Activated naive CD4-positive, alpha-beta T cell treated with anti-CD3 and anti-CD28 coated beads, Interleukin-2, amount 50 U/mL, for 24 hours (primary cell): Measurements from ENCODE around the gene AKT1.

Experiments
- H3K27ac Mint-ChIP-seq: one replicate; pipeline ENCODE4 v1.8.0; 2021; ENCODE audit warnings: mild to moderate bottlenecking, mixed read lengths
- H3K27me3 Mint-ChIP-seq: one replicate; pipeline ENCODE4 v1.8.0; 2021; ENCODE audit warnings: mixed read lengths
- H3K36me3 Mint-ChIP-seq: one replicate; pipeline ENCODE4 v1.8.0; 2021; ENCODE audit warnings: mixed read lengths
- H3K4me1 Mint-ChIP-seq: one replicate; pipeline ENCODE4 v1.8.0; 2021; ENCODE audit warnings: mixed read lengths
- H3K4me3 Mint-ChIP-seq: one replicate; pipeline ENCODE4 v1.8.0; 2021; ENCODE audit warnings: mild to moderate bottlenecking, mixed read lengths
- H3K9me3 Mint-ChIP-seq: one replicate; pipeline ENCODE4 v1.8.0; 2021; ENCODE audit warnings: mixed read lengths

Gene AKT1

DNA sequence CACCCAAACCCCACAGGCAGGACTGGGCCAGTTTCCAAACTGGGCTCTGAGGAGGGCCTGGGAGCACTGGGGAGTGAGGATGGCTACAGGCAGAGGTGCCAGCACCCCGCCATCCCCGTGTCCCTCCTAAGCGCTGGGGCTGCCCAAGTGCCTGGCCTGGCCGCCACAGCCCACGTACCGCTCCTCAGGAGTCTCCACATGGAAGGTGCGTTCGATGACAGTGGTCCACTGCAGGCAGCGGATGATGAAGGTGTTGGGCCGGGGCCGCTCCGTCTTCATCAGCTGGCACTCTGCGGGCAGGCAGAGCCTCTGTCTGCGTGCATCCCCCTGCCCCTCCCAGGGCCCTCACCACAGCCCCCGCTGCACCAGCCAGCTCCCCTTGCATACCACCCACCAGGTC, 19.1 kb downstream of the AKT1 start:
- Mint-ChIP-seq H3K36me3 (peaks cover 4% of the 10 kb centered on the region), H3K4me3 (no peak overlapping the region), H3K27ac (no peak overlapping the region), H3K4me1 (no peaks in the 10 kb centered on the region), H3K9me3 (no peaks in the 10 kb centered on the region), H3K27me3 (no peaks in the 10 kb centered on the region)

DNA sequence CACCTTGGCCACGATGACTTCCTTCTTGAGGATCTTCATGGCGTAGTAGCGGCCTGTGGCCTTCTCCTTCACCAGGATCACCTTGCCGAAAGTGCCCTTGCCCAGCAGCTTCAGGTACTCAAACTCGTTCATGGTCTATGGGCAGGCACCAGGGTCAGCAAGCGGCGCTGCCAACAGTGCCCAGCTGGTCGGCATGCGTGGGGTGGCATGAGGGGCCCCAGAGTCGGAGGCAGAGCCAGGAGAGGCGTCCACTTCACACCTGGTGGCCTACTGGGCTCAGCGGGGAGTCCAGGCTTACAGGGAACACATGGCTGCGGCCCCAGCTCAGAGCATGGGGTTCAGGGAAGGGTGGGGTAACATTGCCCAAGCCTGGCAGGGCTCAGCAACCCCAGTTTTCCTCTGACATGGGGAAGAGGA, 20.5 kb downstream of the AKT1 start:
- H3K9me3 Mint-ChIP-seq, result no peaks in the 10 kb centered on the region
- no peaks in the 10 kb centered on the region for H3K4me1 Mint-ChIP-seq
- no peak overlapping the region for H3K4me3 Mint-ChIP-seq
- H3K27ac Mint-ChIP-seq, result no peak overlapping the region
- peaks cover 7% of the 10 kb centered on the region for H3K36me3 Mint-ChIP-seq
- no peaks in the 10 kb centered on the region for H3K27me3 Mint-ChIP-seq

DNA sequence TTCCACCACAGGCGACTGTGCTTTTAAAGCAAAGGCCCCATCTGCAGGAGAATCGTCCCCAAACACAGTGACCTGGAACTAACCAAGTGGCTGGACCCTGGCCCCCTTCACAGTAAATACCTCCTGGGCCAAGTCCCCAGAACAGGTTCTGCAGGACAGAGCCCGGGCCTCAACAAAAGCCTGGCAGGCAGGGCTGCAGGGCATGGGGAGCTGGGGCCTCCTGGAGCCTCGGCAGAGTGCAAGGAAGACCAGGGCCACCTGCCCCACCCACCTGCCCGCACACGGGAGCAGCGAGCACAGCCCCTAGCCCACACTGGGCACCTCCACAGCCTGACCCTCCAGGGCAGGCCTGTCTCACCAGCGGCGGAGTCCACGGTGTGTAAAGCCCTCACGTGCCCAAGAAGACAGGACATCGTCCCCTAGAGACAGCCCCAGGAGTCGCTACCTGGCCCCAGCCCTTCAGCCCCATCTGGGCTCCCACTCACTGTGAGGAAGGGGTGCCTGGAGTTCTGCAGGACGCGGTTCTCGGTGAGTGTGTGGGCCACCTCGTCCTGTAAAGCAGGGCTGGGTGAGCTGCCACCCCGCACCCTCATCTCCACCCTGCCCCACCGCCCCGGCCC, 21.0 kb downstream of the AKT1 start:
- Mint-ChIP-seq H3K36me3 (peaks cover 7% of the 10 kb centered on the region), H3K27me3 (no peaks in the 10 kb centered on the region), H3K4me3 (no peak overlapping the region), H3K27ac (no peak overlapping the region), H3K4me1 (no peaks in the 10 kb centered on the region), H3K9me3 (no peaks in the 10 kb centered on the region)

DNA sequence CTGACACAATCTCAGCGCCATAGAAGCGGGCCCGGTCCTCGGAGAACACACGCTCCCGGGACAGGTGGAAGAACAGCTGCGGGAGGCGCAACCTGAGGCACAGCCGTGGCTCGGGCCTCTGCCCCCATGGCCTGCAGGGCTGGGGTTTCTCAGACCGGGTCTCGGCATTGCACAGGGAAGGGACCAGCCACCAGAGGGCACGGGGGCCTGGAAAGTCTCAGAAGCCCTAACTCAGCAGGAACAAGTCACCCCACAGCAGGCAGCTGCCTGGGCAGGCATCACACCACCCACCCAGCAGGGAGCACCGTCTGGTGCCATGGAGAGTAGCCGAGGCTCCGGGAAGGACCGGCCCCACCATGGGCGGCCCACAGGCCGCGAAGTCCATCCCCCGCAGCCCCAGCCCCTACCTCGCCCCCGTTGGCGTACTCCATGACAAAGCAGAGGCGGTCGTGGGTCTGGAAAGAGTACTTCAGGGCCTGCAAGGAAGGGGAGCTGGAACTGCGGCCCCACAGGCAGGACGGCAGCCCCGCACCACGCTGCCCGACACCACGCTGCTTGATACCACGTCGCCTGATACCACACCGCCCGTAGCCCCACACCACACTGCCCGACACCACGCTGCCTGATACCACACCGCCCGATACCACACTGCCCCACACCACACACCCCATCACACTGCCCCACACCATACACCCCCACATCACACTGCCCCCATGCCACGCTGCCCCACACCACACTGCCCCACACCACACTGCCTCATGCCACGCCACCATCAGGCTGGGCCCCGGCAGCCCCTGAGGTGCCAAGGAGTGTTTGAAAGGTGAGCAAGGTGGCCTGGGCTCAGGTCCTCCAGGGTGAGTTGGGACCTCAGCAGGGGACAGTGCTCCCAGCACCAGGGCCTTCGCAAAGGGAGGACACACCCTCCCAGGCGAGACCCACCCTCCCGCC, 21.8 kb downstream of the AKT1 start:
- H3K27ac Mint-ChIP-seq, result no peak overlapping the region
- H3K4me3 Mint-ChIP-seq, result no peak overlapping the region
- H3K36me3 Mint-ChIP-seq, result peaks cover 7% of the 10 kb centered on the region

DNA sequence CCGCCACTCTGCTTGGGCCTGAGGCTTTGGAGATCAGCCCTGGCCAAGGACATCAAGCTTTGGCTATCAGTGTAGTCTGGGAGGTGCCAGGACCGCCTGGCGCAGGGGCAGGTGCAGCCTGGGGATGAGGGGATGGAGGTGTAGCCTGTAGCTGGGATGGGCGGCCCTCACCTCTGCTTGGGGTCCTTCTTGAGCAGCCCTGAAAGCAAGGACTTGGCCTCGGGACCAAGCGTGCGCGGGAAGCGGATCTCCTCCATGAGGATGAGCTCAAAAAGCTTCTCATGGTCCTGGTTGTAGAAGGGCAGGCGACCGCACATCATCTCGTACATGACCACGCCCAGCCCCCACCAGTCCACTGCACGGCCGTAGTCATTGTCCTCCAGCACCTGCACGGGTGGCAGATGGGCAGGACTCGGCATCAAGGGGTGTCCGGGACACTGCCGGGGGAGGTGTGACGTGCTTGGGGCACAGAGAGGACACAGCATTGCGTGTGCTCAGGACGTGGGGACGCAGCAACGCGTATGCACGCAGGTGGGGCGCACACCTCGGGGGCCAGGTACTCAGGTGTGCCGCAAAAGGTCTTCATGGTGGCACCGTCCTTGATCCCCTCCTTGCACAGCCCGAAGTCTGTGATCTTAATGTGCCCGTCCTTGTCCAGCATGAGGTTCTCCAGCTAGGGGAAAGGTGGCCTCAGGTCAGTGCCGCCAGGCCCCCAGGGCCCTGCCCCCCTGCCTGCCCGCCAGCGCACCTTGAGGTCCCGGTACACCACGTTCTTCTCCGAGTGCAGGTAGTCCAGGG, 22.6 kb downstream of the AKT1 start:
- H3K36me3 Mint-ChIP-seq, result peaks cover 7% of the 10 kb centered on the region
- no peak overlapping the region for H3K27ac Mint-ChIP-seq
- H3K4me3 Mint-ChIP-seq, result no peak overlapping the region
- H3K27me3 Mint-ChIP-seq, result no peaks in the 10 kb centered on the region
- H3K4me1 Mint-ChIP-seq, result no peaks in the 10 kb centered on the region
- H3K9me3 Mint-ChIP-seq, result no peaks in the 10 kb centered on the region

More for the DNA sequence above, 21.8 kb downstream of the AKT1 start:
- H3K9me3 Mint-ChIP-seq, result no peaks in the 10 kb centered on the region
- H3K27me3 Mint-ChIP-seq, result no peaks in the 10 kb centered on the region
- H3K4me1 Mint-ChIP-seq, result no peaks in the 10 kb centered on the region

DNA sequence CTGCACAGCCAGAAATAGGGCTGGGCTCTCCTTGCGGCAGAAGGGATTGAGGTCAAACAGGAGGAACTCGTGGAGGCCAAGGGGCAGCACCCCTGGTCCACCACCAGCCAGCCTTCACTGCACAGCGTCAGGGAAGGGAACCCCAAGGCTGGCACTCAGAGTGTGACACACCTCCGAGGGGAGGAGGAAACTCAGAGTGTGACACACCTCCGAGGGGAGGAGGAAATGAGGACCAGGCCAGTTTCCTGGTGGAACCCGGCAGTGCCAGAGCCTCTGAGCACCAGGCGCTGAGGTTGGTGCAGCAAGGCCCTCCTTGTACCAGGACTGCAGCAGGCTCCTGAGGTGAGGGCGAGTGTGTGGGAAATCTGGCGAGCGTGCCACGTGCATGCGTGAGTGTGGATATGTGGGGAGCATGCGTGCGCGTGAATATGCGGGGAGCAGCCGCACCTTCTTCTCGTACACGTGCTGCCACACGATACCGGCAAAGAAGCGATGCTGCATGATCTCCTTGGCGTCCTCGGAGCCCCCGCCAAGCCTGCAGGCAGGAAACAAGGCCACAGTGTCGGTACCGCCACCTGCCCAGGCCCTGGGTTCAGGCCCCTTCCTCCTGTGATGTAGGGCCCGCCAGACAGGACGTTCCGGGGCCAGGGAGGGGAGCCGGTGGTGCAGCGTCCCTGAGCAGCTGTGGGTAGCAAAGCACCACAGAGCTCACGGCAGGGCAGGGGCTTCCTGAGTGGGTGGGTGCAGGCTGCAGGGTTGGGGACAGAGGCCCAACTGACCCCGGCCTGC, 23.4 kb downstream of the AKT1 start:
- no peaks in the 10 kb centered on the region for H3K9me3 Mint-ChIP-seq
- peaks cover 7% of the 10 kb centered on the region for H3K36me3 Mint-ChIP-seq
- no peak overlapping the region for H3K4me3 Mint-ChIP-seq
- no peaks in the 10 kb centered on the region for H3K4me1 Mint-ChIP-seq
- H3K27me3 Mint-ChIP-seq, result no peaks in the 10 kb centered on the region
- H3K27ac Mint-ChIP-seq, result no peak overlapping the region

DNA sequence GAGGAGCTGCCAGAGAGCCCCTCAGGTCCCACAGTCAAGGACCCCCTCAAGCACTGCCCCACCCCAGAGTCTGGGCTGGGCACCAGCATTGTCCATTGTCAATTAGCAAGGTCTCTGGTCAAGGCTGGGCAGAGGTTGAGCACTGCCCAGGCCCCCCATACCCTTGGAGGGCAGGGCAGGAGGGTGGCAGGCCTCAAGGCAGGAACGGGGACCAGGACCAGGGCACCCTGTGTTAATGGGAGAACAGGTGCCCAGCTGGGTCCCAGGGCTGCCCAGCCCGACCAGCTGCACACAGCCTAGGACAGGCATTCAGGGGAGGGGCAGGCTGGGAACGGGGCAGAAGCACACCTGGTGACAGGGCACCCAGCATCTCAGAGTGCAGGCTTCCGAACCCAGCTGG, 24.2 kb downstream of the AKT1 start:
- H3K4me1 Mint-ChIP-seq, result no peaks in the 10 kb centered on the region
- H3K9me3 Mint-ChIP-seq, result no peaks in the 10 kb centered on the region
- no peaks in the 10 kb centered on the region for H3K27me3 Mint-ChIP-seq
- no peak overlapping the region for H3K4me3 Mint-ChIP-seq
- no peak overlapping the region for H3K27ac Mint-ChIP-seq
- H3K36me3 Mint-ChIP-seq, result peaks cover 7% of the 10 kb centered on the region

DNA sequence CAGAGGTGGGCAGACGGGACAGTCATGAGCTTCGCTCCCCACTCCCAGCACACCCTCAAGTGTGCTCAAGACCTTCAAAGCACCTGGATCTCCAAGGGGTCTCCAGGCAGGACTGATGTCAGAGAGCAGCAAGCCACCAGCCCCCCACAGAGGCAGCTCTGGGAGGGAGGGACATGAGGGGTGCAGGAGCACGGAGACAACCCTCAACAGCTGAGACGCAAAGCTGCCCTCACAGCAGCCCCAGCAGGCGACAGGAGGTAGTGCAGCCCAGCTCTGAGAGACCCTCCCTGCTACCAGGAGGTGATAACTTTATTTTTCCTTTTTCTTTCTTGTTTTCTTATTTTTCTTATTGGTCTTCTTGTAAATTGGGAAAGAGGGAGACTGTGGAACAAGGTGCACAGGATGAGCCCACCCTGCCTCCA, 24.7 kb downstream of the AKT1 start:
- Mint-ChIP-seq H3K9me3 (no peaks in the 10 kb centered on the region), H3K36me3 (peaks cover 7% of the 10 kb centered on the region), H3K4me3 (no peak overlapping the region), H3K27me3 (no peaks in the 10 kb centered on the region), H3K27ac (no peak overlapping the region), H3K4me1 (no peaks in the 10 kb centered on the region)

DNA sequence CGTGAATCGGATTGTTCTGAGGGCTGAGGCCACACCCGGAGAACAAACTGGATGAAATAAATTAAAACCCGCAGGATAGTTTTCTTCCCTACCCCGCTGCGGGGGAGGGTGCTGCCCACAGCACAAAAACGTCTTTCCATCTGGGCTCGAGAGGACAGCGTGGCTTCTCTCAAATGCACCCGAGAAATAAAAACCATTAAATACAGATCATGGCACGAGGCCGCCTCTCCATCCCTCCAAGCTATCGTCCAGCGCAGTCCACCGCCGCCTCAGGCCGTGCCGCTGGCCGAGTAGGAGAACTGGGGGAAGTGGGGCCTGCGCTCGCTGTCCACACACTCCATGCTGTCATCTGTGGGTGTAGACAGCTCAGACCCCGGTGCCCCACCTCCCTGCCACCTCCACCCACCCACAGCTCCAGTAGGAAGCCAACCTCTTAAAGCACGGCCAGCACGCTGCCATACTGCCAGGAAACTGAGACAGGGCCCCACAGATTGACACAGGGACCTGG, 25.4 kb downstream of the AKT1 start:
- Mint-ChIP-seq H3K4me1 (no peaks in the 10 kb centered on the region), H3K9me3 (no peaks in the 10 kb centered on the region), H3K4me3 (no peak overlapping the region), H3K27me3 (no peaks in the 10 kb centered on the region), H3K36me3 (peaks cover 7% of the 10 kb centered on the region), H3K27ac (no peak overlapping the region)

DNA sequence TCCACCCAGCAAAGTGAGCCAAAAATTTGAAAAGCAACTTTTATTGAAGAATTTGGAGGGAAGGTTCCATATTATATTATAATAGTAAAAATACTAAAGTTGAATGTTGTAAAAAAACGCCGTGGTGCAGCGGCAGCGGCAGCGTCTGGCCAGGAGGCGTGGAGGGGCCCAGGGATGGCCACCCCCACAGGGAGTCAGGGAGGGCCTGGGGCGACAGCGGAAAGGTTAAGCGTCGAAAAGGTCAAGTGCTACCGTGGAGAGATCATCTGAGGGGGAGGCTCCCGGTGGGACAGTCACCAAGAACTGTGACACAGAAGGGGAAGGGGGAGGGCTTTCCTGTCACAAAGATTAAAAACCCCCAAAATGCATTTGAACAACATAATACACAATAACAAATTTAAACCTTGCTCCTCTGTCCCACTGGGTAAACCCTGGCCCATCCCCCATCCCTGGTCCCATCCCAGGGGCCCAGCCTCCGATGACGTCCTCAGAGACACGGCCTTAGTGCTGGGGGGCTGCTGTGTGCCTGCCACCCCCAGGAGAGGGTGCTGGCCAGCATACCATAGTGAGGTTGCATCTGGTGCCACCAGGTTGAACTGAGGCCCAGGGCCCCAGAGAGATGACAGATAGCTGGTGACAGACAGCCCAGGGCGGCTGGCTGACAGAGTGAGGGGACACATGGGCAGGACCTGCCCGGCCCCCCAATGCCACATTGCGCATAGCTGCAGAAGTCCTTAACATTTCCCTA, 26.1 kb downstream of the AKT1 start:
- Mint-ChIP-seq H3K27ac (no peak overlapping the region), H3K9me3 (no peaks in the 10 kb centered on the region), H3K4me1 (no peaks in the 10 kb centered on the region), H3K4me3 (no peak overlapping the region), H3K27me3 (no peaks in the 10 kb centered on the region), H3K36me3 (peaks cover 7% of the 10 kb centered on the region)

DNA sequence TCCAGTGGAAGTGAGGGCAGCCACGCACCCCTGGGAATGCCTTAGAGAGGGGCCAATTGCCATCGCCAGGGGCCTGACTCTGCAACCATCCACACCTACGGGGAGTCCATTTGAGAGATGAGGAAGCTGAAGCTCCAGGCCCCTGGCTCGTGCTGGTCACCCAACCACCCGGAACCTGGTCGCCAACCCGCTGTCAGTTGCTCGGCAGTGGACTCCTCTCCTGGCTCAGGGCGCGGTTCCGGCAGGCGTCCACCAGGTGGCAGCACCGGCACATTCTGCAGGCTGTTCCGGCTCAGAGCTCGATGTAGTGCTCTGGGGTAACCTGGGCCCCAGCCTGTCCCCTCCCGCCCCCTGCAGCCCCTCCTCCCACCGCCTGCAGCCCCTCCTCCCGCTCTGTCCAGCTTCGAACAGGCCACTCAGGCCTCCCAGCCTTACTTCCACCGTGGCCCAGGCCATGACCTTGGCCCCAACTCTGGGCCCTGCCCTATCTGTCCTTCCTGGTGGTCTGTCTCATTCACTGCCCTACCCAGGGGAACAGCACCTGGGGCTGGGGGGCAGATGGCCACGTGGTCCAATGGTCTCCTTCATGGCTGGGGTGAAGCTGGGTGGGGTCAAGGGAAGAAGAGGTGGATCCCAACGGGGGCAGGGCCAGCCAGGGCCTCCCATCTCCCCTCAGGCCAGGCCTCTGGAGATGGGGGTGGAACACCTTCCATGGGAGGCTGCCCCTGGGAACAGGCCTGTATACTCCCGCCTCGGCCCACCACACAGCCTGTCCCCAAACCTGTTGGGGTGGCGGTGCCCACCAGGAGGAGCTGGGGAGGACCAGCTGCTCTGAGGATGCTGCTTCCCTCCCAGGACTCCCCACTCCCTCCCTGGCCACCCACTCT, 26.9 kb downstream of the AKT1 start:
- Mint-ChIP-seq H3K4me3 (no peak overlapping the region), H3K27me3 (no peaks in the 10 kb centered on the region), H3K36me3 (peaks cover 7% of the 10 kb centered on the region), H3K9me3 (no peaks in the 10 kb centered on the region), H3K27ac (no peak overlapping the region), H3K4me1 (no peaks in the 10 kb centered on the region)

DNA sequence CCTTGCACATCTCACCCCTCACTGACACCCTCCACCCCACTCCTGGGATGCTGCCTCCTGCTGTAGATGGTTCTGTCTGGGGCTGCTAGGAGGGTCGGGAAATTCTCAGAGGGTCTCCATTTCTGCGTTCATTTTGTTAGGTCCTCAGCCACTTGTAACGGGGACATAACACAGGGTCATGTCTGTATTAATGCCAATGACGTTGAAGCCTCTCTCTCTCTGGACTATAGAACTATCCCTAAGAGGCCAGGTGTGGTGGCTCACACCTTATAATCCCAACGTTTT, 28.0 kb downstream of the AKT1 start:
- Mint-ChIP-seq H3K36me3 (peaks cover 7% of the 10 kb centered on the region), H3K9me3 (no peaks in the 10 kb centered on the region), H3K4me1 (no peaks in the 10 kb centered on the region), H3K4me3 (no peak overlapping the region), H3K27me3 (no peaks in the 10 kb centered on the region), H3K27ac (no peak overlapping the region)

DNA sequence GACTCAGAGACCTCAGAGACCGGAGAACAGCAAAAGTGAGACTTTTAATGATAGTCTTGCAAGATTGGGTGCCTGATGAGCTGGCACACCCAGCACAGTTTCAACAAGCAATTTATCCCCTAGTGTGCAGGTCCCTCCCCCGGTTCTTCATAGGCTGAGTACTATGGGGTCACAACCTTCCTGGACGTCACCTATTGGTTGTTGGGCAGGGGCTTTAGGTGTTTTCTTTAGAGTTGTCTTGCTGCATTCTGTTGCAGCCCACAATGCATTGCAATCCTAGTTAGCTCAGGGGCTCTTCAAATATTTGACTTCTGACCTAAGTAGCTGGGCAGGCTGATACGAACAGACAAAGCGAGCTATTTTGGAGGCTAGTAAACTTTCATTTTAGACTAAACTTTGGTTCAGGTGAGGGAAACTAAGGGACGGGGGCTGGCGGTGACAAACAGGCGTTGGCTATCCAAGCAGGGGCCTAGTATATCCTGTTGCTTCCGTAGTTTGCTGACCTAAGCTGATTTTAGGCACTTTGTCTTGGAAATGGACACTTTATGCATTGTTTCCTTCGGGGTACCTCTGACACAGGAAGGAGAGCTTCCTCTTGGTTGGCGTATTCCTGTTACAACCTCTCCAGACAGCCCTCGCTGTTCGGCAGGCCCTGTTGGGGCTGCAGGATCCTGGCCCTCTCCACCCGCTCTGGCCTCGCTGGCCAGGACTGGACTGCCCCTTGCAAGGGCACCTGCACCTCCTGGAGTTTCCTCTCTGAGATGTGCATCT, 28.5 kb downstream of the AKT1 start:
- Mint-ChIP-seq H3K27ac (no peak overlapping the region), H3K27me3 (no peaks in the 10 kb centered on the region), H3K4me1 (no peaks in the 10 kb centered on the region), H3K4me3 (no peak overlapping the region), H3K9me3 (no peaks in the 10 kb centered on the region), H3K36me3 (peaks cover 9% of the 10 kb centered on the region)
